Parathyroid adenoma (tissue), 2 donors: ENCODE measurements around the gene SCAI.

Source experiments
- H2AFZ ChIP-seq: fragments of 300-600 bp; sonication (generic); one replicate; pipeline ENCODE4 v1.7.0; 2017; ENCODE audit warnings: antibody characterized with exemption, mild to moderate bottlenecking
- H3K27ac ChIP-seq: fragments of 300-600 bp; sonication (generic); one replicate; pipeline ENCODE4 v1.7.0; 2017
- H3K27me3 ChIP-seq: fragments of 300-600 bp; sonication (generic); one replicate; pipeline ENCODE4 v1.7.0; 2017; ENCODE audit warnings: low read length; ENCODE audit not compliant: control insufficient read depth, insufficient read depth
- H3K36me3 ChIP-seq: fragments of 300-600 bp; sonication (generic); one replicate; pipeline ENCODE4 v1.7.0; 2017; ENCODE audit warnings: low read length; ENCODE audit not compliant: control insufficient read depth, insufficient read depth
- H3K4me1 ChIP-seq: fragments of 300-600 bp; sonication (generic); one replicate; pipeline ENCODE4 v1.7.0; 2017; ENCODE audit warnings: control low read depth
- H3K4me2 ChIP-seq: fragments of 300-600 bp; sonication (generic); one replicate; pipeline ENCODE4 v1.7.0; 2017; ENCODE audit warnings: low read length
- H3K4me3 ChIP-seq: fragments of 300-600 bp; sonication (generic); one replicate; pipeline ENCODE4 v1.7.0; 2017; ENCODE audit warnings: low read depth, low read length
- H3K79me2 ChIP-seq: fragments of 300-600 bp; sonication (generic); one replicate; pipeline ENCODE4 v1.7.0; 2017; ENCODE audit warnings: control low read depth
- H3K9ac ChIP-seq: fragments of 300-600 bp; sonication (generic); one replicate; pipeline ENCODE4 v1.7.0; 2017; ENCODE audit warnings: mild to moderate bottlenecking
- H3K9me3 ChIP-seq: fragments of 300-600 bp; sonication (generic); one replicate; pipeline ENCODE4 v1.7.0; 2017; ENCODE audit warnings: low read length; ENCODE audit not compliant: control insufficient read depth
- TF ChIP-seq, protein P1 (sequence below): fragments of 300-600 bp; sonication (generic); IDR thresholded peaks from one replicate; pipeline ENCODE4 v1.7.0; 2017; ENCODE audit warnings: antibody characterized with exemption, mild to moderate bottlenecking
- donor health status: primary hyperparathyroidism.

Gene SCAI

DNA sequence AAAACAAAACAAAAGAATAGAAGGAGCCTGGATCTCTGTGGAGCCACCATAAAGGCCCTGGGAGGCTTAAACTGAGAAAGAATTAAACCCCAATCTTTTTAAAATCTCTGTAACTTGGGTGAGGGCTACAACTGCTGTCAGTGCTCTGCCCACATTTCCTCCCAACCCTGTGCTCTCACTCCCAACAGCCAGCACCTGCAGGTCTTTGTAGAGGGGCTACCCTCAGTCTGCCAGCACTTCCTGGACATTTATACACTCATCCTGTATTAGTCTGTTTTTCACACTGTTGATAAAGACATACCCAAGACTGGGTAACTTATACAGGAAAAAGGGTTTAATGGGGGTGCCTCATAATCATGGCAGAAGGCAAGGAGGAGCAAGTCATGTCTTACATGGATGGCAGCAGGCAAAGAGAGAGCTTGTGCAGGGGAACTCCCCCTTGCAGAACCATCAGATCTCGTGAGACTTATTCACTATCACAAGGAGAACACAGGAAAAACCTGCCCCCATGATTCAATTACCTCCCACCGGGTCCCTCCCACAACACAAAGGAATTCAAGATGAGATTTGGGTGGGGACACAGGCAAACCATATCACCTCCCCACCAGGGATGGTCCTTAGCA is 47.4 kb downstream of the SCAI start:
- Histone ChIP-seq H3K9me3 (no peaks in the 10 kb centered on the region), H3K27ac (no peak overlapping the region), H3K36me3 (no peaks in the 10 kb centered on the region), H3K4me3 (no peak overlapping the region), H3K4me2 (no peak overlapping the region), H2AFZ (no peak overlapping the region), H3K27me3 (no peaks in the 10 kb centered on the region), H3K79me2 (no peaks in the 10 kb centered on the region), H3K4me1 (no peaks in the 10 kb centered on the region), H3K9ac (no peak overlapping the region)
- TF ChIP-seq, protein P1, sequence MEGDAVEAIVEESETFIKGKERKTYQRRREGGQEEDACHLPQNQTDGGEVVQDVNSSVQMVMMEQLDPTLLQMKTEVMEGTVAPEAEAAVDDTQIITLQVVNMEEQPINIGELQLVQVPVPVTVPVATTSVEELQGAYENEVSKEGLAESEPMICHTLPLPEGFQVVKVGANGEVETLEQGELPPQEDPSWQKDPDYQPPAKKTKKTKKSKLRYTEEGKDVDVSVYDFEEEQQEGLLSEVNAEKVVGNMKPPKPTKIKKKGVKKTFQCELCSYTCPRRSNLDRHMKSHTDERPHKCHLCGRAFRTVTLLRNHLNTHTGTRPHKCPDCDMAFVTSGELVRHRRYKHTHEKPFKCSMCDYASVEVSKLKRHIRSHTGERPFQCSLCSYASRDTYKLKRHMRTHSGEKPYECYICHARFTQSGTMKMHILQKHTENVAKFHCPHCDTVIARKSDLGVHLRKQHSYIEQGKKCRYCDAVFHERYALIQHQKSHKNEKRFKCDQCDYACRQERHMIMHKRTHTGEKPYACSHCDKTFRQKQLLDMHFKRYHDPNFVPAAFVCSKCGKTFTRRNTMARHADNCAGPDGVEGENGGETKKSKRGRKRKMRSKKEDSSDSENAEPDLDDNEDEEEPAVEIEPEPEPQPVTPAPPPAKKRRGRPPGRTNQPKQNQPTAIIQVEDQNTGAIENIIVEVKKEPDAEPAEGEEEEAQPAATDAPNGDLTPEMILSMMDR, result no peak

DNA sequence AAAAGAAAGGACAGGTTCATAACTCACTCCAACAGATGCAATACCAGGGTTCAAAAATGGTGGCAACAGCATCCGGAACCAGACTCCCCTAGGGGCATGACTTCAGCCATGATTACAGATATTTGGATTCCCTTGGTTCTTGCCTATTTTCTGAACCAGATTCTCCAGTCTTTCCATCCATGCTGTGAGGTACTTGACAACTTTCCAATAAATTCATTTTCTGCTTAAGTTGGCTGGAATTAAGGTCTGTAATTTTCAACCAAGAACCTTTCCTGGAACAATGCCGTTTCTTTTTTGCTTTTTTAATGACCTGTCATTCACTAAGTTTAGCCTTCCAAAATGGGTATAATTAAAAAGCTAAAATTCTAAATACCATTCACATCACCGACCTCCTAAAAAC is 52.2 kb downstream of the SCAI start:
- Histone ChIP-seq H3K27me3 (no peaks in the 10 kb centered on the region), H2AFZ (no peak overlapping the region), H3K27ac (no peak overlapping the region), H3K36me3 (no peaks in the 10 kb centered on the region), H3K79me2 (no peaks in the 10 kb centered on the region), H3K4me3 (no peak overlapping the region), H3K4me2 (no peak overlapping the region), H3K9ac (no peak overlapping the region), H3K4me1 (no peaks in the 10 kb centered on the region), H3K9me3 (no peaks in the 10 kb centered on the region)
- TF ChIP-seq, protein P1, result no peak

DNA sequence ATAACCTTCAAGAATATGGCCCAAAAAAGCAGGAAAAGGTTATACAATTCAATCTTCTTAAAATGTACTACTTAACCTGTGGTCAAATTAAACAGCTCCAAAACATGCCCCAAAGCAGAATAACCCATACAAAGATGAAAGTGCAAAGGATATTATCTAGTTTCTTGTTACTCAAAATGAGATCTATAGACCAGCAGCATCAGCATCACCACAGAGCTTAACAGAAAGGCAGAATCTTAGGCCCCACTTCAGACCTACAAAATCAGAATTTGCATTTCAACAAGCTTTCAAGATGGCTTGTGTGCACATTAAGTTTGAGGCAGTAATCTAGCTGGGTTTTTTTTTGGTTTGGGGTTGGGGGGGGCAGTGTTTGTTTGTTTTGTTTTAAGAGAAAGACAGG is 54.0 kb downstream of the SCAI start:
- TF ChIP-seq, protein P1, result no peak
- no peaks in the 10 kb centered on the region for H3K36me3 ChIP-seq
- H2AFZ ChIP-seq, result no peak overlapping the region
- no peak overlapping the region for H3K27ac ChIP-seq
- H3K4me2 ChIP-seq, result no peak overlapping the region
- H3K27me3 ChIP-seq, result no peaks in the 10 kb centered on the region
- H3K9ac ChIP-seq, result no peak overlapping the region
- H3K79me2 ChIP-seq, result no peaks in the 10 kb centered on the region
- H3K4me3 ChIP-seq, result no peak overlapping the region
- H3K4me1 ChIP-seq, result no peaks in the 10 kb centered on the region
- H3K9me3 ChIP-seq, result no peaks in the 10 kb centered on the region

DNA sequence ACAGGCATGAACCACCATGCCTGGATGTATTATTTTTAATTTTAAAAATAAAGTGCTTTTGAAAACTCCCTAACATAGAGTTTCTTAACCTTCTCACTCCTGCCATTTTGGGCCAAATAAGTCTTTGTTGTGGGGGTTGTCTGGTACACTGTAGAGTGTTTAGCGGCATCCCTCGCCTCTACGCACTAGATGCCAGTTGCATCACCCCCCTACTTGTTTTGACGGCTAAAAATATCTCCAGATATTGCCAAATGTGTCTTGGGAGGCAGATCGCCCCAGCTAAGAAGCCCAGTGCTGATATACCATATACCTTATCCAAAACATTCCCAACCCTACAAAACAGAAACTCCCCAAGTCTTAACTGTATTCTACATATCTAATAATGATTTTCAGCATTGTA is 54.6 kb downstream of the SCAI start:
- Histone ChIP-seq H3K27ac (no peak overlapping the region), H3K79me2 (no peaks in the 10 kb centered on the region), H3K4me2 (no peak overlapping the region), H3K9ac (no peak overlapping the region), H3K9me3 (no peaks in the 10 kb centered on the region), H3K4me1 (no peaks in the 10 kb centered on the region), H3K4me3 (no peak overlapping the region), H3K36me3 (no peaks in the 10 kb centered on the region), H3K27me3 (no peaks in the 10 kb centered on the region), H2AFZ (no peak overlapping the region)
- TF ChIP-seq, protein P1, result no peak
